ENCODE data around the gene PBX3.

DNA sequence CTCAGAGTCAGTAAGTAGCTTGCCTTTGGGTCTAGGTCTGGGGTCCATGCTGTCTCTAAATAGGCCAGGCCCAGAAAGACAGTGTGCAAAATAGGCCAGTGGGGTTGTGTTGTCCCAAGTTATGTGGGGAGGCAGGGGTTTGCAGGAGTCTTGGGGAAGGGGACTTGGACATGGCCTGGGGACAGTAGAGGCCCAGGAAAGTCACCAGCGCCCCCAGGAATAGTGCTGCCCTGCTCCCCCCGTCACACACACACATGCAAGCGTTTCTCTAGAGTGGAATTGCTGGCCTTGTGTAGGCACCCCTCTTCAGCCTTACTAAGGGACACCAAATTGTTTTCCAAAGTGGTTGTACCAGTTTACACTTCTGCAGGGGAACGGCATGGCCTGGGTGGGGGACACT is 227.5 kb downstream of the PBX3 start:
- TF ChIP-seq, protein P1, sequence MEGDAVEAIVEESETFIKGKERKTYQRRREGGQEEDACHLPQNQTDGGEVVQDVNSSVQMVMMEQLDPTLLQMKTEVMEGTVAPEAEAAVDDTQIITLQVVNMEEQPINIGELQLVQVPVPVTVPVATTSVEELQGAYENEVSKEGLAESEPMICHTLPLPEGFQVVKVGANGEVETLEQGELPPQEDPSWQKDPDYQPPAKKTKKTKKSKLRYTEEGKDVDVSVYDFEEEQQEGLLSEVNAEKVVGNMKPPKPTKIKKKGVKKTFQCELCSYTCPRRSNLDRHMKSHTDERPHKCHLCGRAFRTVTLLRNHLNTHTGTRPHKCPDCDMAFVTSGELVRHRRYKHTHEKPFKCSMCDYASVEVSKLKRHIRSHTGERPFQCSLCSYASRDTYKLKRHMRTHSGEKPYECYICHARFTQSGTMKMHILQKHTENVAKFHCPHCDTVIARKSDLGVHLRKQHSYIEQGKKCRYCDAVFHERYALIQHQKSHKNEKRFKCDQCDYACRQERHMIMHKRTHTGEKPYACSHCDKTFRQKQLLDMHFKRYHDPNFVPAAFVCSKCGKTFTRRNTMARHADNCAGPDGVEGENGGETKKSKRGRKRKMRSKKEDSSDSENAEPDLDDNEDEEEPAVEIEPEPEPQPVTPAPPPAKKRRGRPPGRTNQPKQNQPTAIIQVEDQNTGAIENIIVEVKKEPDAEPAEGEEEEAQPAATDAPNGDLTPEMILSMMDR (IDR thresholded peaks at IDR 0.05 in 8 of 11, conservative IDR thresholded peaks at IDR 0.05 in 3 of 11): no peak
- no peak for TF ChIP-seq POLR2A (IDR thresholded peaks at IDR 0.05)
